Body of pancreas (tissue), 4 donors: ENCODE measurements around the gene UEVLD. TPM values are rescaled to one million over a fixed set of nuclear protein-coding genes. Genes with fewer than 3 reads are reported as not detected.

Experiments used
- ATAC-seq: fragments of 150-250 bp; one replicate; pipeline ENCODE4 v1.9.1; 2016
- DNase-seq, 4 donors: peaks; one replicate each; pipeline ENCODE4 v3.0.0-alpha.2; 2019
- H3K27ac ChIP-seq, 4 donors: fragments of 200-600 bp; sonication (generic); 1 replicate in 3 of 4; 2 replicates in 1 of 4; pipeline versions ENCODE4 v1.5.1 to v1.6.1; 2016 to 2019; ENCODE audit warnings: mild to moderate bottlenecking in 1 of 4, mixed read lengths in 1 of 4, moderate library complexity in 1 of 4
- H3K27me3 ChIP-seq, 2 donors: fragments of 200-600 bp; sonication (generic); one replicate each; pipeline ENCODE4 v1.6.0; 2016; ENCODE audit warnings: mild to moderate bottlenecking in 1 of 2
- H3K36me3 ChIP-seq, 2 donors: fragments of 200-600 bp; sonication (generic); replicated peaks in 1 of 2; 2 replicates each; pipeline ENCODE4 v1.5.1; 2016; ENCODE audit warnings: low read depth in 2 of 2; ENCODE audit not compliant: insufficient read depth in 1 of 2
- H3K4me1 ChIP-seq: fragments of 200-600 bp; sonication (generic); one replicate; pipeline ENCODE4 v1.6.0; 2016
- H3K4me3 ChIP-seq, 2 donors: fragments of 200-600 bp; sonication (generic); 1 replicate in 1 of 2; 2 replicates in 1 of 2; pipeline ENCODE4 v1.5.1; 2016 to 2019
- H3K9me3 ChIP-seq, 3 donors: fragments of 200-600 bp; sonication (generic); 1 replicate in 2 of 3; 2 replicates in 1 of 3; pipeline ENCODE4 v1.5.1; 2016
- CTCF ChIP-seq, 7 experiments: fragments of 450-650 bp in 4 of 7; fragments of 200-600 bp in 3 of 7; sonication (generic) in 3 of 7; IDR thresholded peaks; one replicate each; pipeline ENCODE4 v1.5.1; 2016 to 2019; ENCODE audit warnings: antibody characterized with exemption in 7 of 7
- POLR2A ChIP-seq, 3 donors: fragments of 450-650 bp; IDR thresholded peaks; one replicate each; pipeline ENCODE4 v1.6.1; 2016; ENCODE audit warnings: antibody characterized with exemption in 3 of 3, mild to moderate bottlenecking in 2 of 3
- WGBS, 2 donors: methylation state at CpG; one replicate each; pipeline ENCODE4 v1.1.5; 2017; 5-methylcytosine and 5-hydroxymethylcytosine counted together
- intact Hi-C: fragments of 100-400 bp; cut with DNase I; formaldehyde crosslinking; loops from one replicate; pipeline ENCODE4 v1.15.1; 2023
- total RNA-seq, 2 donors: library from RNA; depleted of rRNA; stranded (reverse); fragments of >200 nt; gene quantifications; one replicate each; pipeline ENCODE4 v1.1.0, GENCODE V29; 2016

UEVLD gene
- total RNA-seq, 2 donors from 2014 or later, result 5.6 to 8.8 TPM

GRCh38 chr11:18526521-18527296, 61.8 kb downstream of the UEVLD start, which contains the start of gene TSG101:
Gene TSG101, minus strand, starts transcription at chr11:18526942. Its CDS starts 126 bp downstream, at chr11:18526816.
- H3K27me3 ChIP-seq, result no peaks in the 10 kb centered on the region
- intact Hi-C loops, result no loop called here
- peak within 1 kb of the TSS; percentile 90 to 96 (median 92) for H3K27ac ChIP-seq
- no peaks in the 10 kb centered on the region for H3K36me3 ChIP-seq
- whole genome bisulfite sequencing, 2 donors, result 0% methylated on average over 28 to 56 of the region's 57 CpGs
- no peaks in the 10 kb centered on the region for H3K9me3 ChIP-seq
- DNase-seq (peak; percentile 89 to 94 (median 92)), ATAC-seq (peak; percentile 96)
- TF ChIP-seq POLR2A (IDR thresholded peaks at IDR 0.05) (peak; percentile 50 to 89 (median 88)), CTCF (IDR thresholded peaks at IDR 0.05) (no peak)
- H3K4me3 ChIP-seq, result peak within 1 kb of the TSS; percentile 73 to 91
- H3K4me1 ChIP-seq, result peaks cover 30% of the 10 kb centered on the region

- H3K4me1 ChIP-seq, result peaks cover 30% of the 10 kb centered on the region
- no peak for DNase-seq
- no peak for TF ChIP-seq CTCF (IDR thresholded peaks at IDR 0.05)
- TF ChIP-seq POLR2A (IDR thresholded peaks at IDR 0.05), result no peak
- intact Hi-C loops, result no loop called here
- no peaks in the 10 kb centered on the region for H3K36me3 ChIP-seq
- H3K4me3 ChIP-seq, result peak overlapping the region; percentile 73 to 91
- WGBS, 2 donors, result 0% methylated on average over 8 of the region's 8 CpGs
- no peaks in the 10 kb centered on the region for H3K27me3 ChIP-seq
- H3K27ac ChIP-seq, result peak overlapping the region; percentile 90 to 96 (median 92)
- no peak for ATAC-seq
- no peaks in the 10 kb centered on the region for H3K9me3 ChIP-seq
These were observed 62.4 kb downstream of the UEVLD start for GRCh38 chr11:18526130-18526520.

- no peak for ATAC-seq
- TF ChIP-seq POLR2A (IDR thresholded peaks at IDR 0.05) (no peak), CTCF (IDR thresholded peaks at IDR 0.05) (no peak)
- no peaks in the 10 kb centered on the region for H3K9me3 ChIP-seq
- WGBS, 2 donors, result 41 to 50% methylated on average over 1 of the region's 1 CpG
- no peaks in the 10 kb centered on the region for H3K27me3 ChIP-seq
- no peak overlapping the region for H3K4me3 ChIP-seq
- no peak for DNase-seq
- no peaks in the 10 kb centered on the region for H3K36me3 ChIP-seq
- intact Hi-C loops, result no loop called here
- H3K27ac ChIP-seq, result no peak overlapping the region
- H3K4me1 ChIP-seq, result peaks cover 30% of the 10 kb centered on the region
These were observed 64.3 kb downstream of the UEVLD start for GRCh38 chr11:18524248-18524647.

- DNase-seq, result no peak
- H3K36me3 ChIP-seq, result peaks cover 0 to under 1% of the 10 kb centered on the region in 2 donors
- 77 to 79% methylated on average over 3 of the region's 3 CpGs for WGBS, 2 donors
- no peak for ATAC-seq
- intact Hi-C loops, result no loop called here
- H3K4me3 ChIP-seq, result no peak overlapping the region
- H3K27ac ChIP-seq, result no peak overlapping the region
- TF ChIP-seq POLR2A (IDR thresholded peaks at IDR 0.05), result no peak
- no peak for TF ChIP-seq CTCF (IDR thresholded peaks at IDR 0.05)
- H3K27me3 ChIP-seq, result no peaks in the 10 kb centered on the region
- H3K4me1 ChIP-seq, result peaks cover 30% of the 10 kb centered on the region
- H3K9me3 ChIP-seq, result no peaks in the 10 kb centered on the region
These were observed 65.5 kb downstream of the UEVLD start for GRCh38 chr11:18523084-18523483.

GRCh38 chr11:18522388-18522787, 66.1 kb downstream of the UEVLD start:
- ATAC-seq (no peak), DNase-seq (no peak)
- intact Hi-C loops, result no loop called here
- H3K27ac ChIP-seq, result no peak overlapping the region
- H3K27me3 ChIP-seq, result no peaks in the 10 kb centered on the region
- H3K36me3 ChIP-seq, result peaks cover 0 to 3% of the 10 kb centered on the region in 2 donors
- no peak overlapping the region for H3K4me3 ChIP-seq
- TF ChIP-seq POLR2A (IDR thresholded peaks at IDR 0.05) (no peak), CTCF (IDR thresholded peaks at IDR 0.05) (no peak)
- WGBS, 2 donors, result 73 to 77% methylated on average over 4 of the region's 4 CpGs
- no peaks in the 10 kb centered on the region for H3K9me3 ChIP-seq
- H3K4me1 ChIP-seq, result peaks cover 24% of the 10 kb centered on the region
